Lower leg skin (tissue), 4 donors: ENCODE data around the gene NEB. TPM values are rescaled to one million over a fixed set of nuclear protein-coding genes. Genes with fewer than 3 reads are reported as not detected.

Source experiments
- DNase-seq, 2 donors: peaks; one replicate each; pipeline ENCODE4 v3.0.0-alpha.2; 2019; ENCODE audit warnings: low spot score in 2 of 2
- H3K4me3 ChIP-seq: fragments of 200-600 bp; sonication (generic); 2 replicates; pipeline ENCODE4 v1.5.1; 2017; ENCODE audit warnings: mild to moderate bottlenecking, low read depth; ENCODE audit not compliant: poor library complexity, severe bottlenecking
- CTCF ChIP-seq, 3 donors: fragments of 450-650 bp; IDR thresholded peaks; one replicate each; pipeline ENCODE4 v1.5.1; 2016; ENCODE audit warnings: antibody characterized with exemption in 3 of 3, mild to moderate bottlenecking in 3 of 3, moderate library complexity in 2 of 3
- POLR2A ChIP-seq, 2 donors: fragments of 450-650 bp; IDR thresholded peaks; one replicate each; pipeline ENCODE4 v1.6.1; 2016 to 2017; ENCODE audit warnings: antibody characterized with exemption in 2 of 2, mild to moderate bottlenecking in 1 of 2, moderate library complexity in 1 of 2
- WGBS, 2 donors: methylation state at CpG; one replicate each; pipeline ENCODE4 v1.1.5; 2018; 5-methylcytosine and 5-hydroxymethylcytosine counted together
- intact Hi-C: fragments of 100-400 bp; cut with DNase I; formaldehyde crosslinking; loops from one replicate; pipeline ENCODE4 v1.15.0; 2023; ENCODE audit warnings: low total_unique reads
- total RNA-seq, 4 donors: library from RNA; depleted of rRNA; stranded (reverse); fragments of >200 nt; gene quantifications; one replicate each; pipeline ENCODE4 v1.1.0, GENCODE V29; 2016

The NEB gene
- total RNA-seq, 4 donors from 2014 or later = 4.7 to 15.6 (median 6.9) TPM

GRCh38 chr2:151551556-151551955 is 182.7 kb downstream of the NEB start:
- WGBS, 2 donors = 82 to 83% methylated on average over 5 of the region's 5 CpGs
- no peak for DNase-seq
- TF ChIP-seq CTCF (IDR thresholded peaks at IDR 0.05) (no peak), POLR2A (IDR thresholded peaks at IDR 0.05) (no peak)
- H3K4me3 ChIP-seq = no peak overlapping the region
- intact Hi-C loops = no loop called here

GRCh38 chr2:151549191-151549590 is 185.1 kb downstream of the NEB start:
- H3K4me3 ChIP-seq = no peak overlapping the region
- WGBS, 2 donors = 71 to 80% methylated on average over 2 of the region's 2 CpGs
- TF ChIP-seq CTCF (IDR thresholded peaks at IDR 0.05) = no peak
- TF ChIP-seq POLR2A (IDR thresholded peaks at IDR 0.05) = no peak
- no peak for DNase-seq
- intact Hi-C loops = no loop called here

GRCh38 chr2:151544449-151544848 is 189.8 kb downstream of the NEB start:
- H3K4me3 ChIP-seq = no peak overlapping the region
- intact Hi-C loops = no loop called here
- WGBS, 2 donors = 67 to 80% methylated on average over 5 of the region's 5 CpGs

GRCh38 chr2:151543876-151544275 is 190.4 kb downstream of the NEB start:
- no peak for DNase-seq
- WGBS, 2 donors = 69 to 72% methylated on average over 3 of the region's 3 CpGs

More at GRCh38 chr2:151544449-151544848, 189.8 kb downstream of the NEB start:
- DNase-seq = no peak
- TF ChIP-seq POLR2A (IDR thresholded peaks at IDR 0.05) (no peak), CTCF (IDR thresholded peaks at IDR 0.05) (no peak)

GRCh38 chr2:151534001-151534400 is 200.3 kb downstream of the NEB start:
- TF ChIP-seq CTCF (IDR thresholded peaks at IDR 0.05) = no peak
- no peak for TF ChIP-seq POLR2A (IDR thresholded peaks at IDR 0.05)
- H3K4me3 ChIP-seq = no peak overlapping the region
- DNase-seq = no peak
- WGBS, 2 donors = 91 to 95% methylated on average over 7 of the region's 7 CpGs
- intact Hi-C loops = no loop called here

More at GRCh38 chr2:151543876-151544275, 190.4 kb downstream of the NEB start:
- intact Hi-C loops = no loop called here
- TF ChIP-seq POLR2A (IDR thresholded peaks at IDR 0.05) (no peak), CTCF (IDR thresholded peaks at IDR 0.05) (no peak)
- no peak overlapping the region for H3K4me3 ChIP-seq

- intact Hi-C loops = no loop called here
- WGBS, 2 donors = 90 to 95% methylated on average over 3 of the region's 3 CpGs
- TF ChIP-seq POLR2A (IDR thresholded peaks at IDR 0.05) (no peak), CTCF (IDR thresholded peaks at IDR 0.05) (no peak)
- no peak overlapping the region for H3K4me3 ChIP-seq
- DNase-seq = no peak
Measured at GRCh38 chr2:151533127-151533526, 201.1 kb downstream of the NEB start.
